Esophagus squamous epithelium (tissue), 4 donors: Measurements from ENCODE around the gene OR5C1.

ENCODE experiments used
- CTCF ChIP-seq, 6 experiments: fragments of 450-650 bp in 4 of 6; fragments of 200-600 bp in 2 of 6; sonication (generic) in 2 of 6; IDR thresholded peaks; one replicate each; pipeline ENCODE4 v1.5.1; 2016 to 2019; ENCODE audit warnings: antibody characterized with exemption in 6 of 6, mild to moderate bottlenecking in 4 of 6, moderate library complexity in 4 of 6
- POLR2A ChIP-seq, 4 donors: fragments of 450-650 bp; IDR thresholded peaks; one replicate each; pipeline ENCODE4 v1.6.1; 2017; ENCODE audit warnings: antibody characterized with exemption in 4 of 4, mild to moderate bottlenecking in 4 of 4, moderate library complexity in 3 of 4

- TF ChIP-seq POLR2A (IDR thresholded peaks at IDR 0.05) (no peak), CTCF (IDR thresholded peaks at IDR 0.05) (no peak)
Measured at GRCh38 chr9:122806661-122807060, 17.9 kb downstream of the OR5C1 start.
